Mammary epithelial cell (primary cell): Measurements from ENCODE around the gene COL23A1.

Experiments used
- CTCF ChIP-seq, 2 donors: IDR thresholded peaks in 1 of 2; conservative IDR thresholded peaks in 1 of 2; 2 replicates each; pipeline ENCODE4 v1.5.1; 2011 to 2012; ENCODE audit warnings: inconsistent platforms in 2 of 2, low read length in 2 of 2, mild to moderate bottlenecking in 2 of 2, control low read depth in 1 of 2, low read depth in 1 of 2; ENCODE audit not compliant: insufficient read depth in 1 of 2; ENCODE audit errors: extremely low read depth in 1 of 2
- EZH2 ChIP-seq: IDR thresholded peaks from 2 replicates; pipeline ENCODE4 v1.6.1; 2012; ENCODE audit warnings: low read length, inconsistent platforms, borderline replicate concordance

GRCh38 chr5:178331491-178331996 is 258.6 kb downstream of the COL23A1 start:
- no peak for TF ChIP-seq CTCF (conservative IDR thresholded peaks at IDR 0.05 in 1 of 2, IDR thresholded peaks at IDR 0.05 in 1 of 2; ENCODE audit: extremely low read depth in 1 of 2, insufficient read depth in 1 of 2, low read depth in 1 of 2, low read length in 2 of 2)
- no peak for TF ChIP-seq EZH2
